Stimulated activated CD4-positive, alpha-beta T cell treated with anti-CD3 and anti-CD28 coated beads, Interleukin-15, amount 100 ng/mL, for 24 hours (primary cell): Measurements from ENCODE around the gene OR2T27.
"Not testable (repeated sequence)": the region's sequence is repeated elsewhere in the genome, so short reads cannot be mapped to it uniquely, and the experiment has no call there.

ENCODE experiments used
- DNase-seq: peaks from one replicate; pipeline ENCODE4 v3.0.0-alpha.2; 2020

Gene OR2T27, protein sequence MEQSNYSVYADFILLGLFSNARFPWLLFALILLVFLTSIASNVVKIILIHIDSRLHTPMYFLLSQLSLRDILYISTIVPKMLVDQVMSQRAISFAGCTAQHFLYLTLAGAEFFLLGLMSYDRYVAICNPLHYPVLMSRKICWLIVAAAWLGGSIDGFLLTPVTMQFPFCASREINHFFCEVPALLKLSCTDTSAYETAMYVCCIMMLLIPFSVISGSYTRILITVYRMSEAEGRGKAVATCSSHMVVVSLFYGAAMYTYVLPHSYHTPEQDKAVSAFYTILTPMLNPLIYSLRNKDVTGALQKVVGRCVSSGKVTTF

GRCh38 chr1:248655354-248655753 lies at the start of gene OR2T27:
TSS of gene OR2T27 (minus strand) at chr1:248655528. CDS start at chr1:248650884, 4,644 bp downstream.
- DNase-seq, result not testable (repeated sequence)

DNA sequence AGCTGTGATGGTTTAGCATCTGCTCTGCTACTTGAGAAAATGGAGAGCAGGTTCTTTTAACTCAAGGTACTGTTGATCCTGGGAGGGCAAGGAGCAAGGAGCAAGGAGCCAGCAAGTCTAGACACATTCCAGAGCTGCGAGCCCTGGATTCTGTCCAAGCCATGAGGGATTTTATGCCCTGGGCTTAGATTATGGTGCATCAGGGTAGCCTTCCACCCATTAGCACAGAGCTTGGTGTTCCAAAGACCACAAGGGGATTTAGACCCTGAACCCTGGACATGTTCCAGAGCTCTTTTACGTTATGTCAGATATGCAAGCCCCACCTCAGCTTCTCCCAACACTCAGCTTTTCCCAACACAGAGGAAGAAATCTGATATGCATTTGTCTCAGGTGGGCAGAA lies 49.3 kb upstream of the OR2T27 start:
- no peak for DNase-seq

- no peak for DNase-seq
These were observed 48.3 kb upstream of the OR2T27 start for GRCh38 chr1:248703674-248704073.

DNA sequence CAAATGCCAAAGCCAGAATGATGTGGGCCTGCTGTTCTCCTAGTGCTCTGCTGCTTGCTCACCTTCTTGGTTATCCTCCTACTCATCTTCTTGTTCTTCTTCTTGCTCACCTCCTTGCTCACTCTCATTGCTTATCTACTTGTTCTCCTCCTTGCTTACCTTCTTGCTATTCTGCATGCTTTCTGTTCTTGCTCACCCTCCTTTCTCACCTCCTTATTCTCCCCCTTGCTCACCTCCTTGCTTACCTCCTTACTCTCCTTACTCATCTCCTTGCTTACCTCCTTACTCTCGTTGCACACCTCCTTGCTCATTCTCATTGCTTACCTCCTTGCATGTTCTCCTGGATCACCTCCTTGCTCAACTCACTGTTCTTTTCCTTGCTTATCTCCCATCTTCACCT lies 47.4 kb upstream of the OR2T27 start, which contains the start of gene OR14I1:
OR14I1 (minus strand) TSS at position 53 of the 400 bp plus-strand sequence.
- DNase-seq, result no peak

- no peak for DNase-seq
These were observed 43.8 kb upstream of the OR2T27 start for GRCh38 chr1:248699099-248699498.

GRCh38 chr1:248697907-248698306 lies 42.6 kb upstream of the OR2T27 start:
- no peak for DNase-seq

- no peak for DNase-seq
These were observed 41.4 kb upstream of the OR2T27 start for GRCh38 chr1:248696774-248697173.

- DNase-seq, result no peak
These were observed 40.9 kb upstream of the OR2T27 start for GRCh38 chr1:248696261-248696660.

DNA sequence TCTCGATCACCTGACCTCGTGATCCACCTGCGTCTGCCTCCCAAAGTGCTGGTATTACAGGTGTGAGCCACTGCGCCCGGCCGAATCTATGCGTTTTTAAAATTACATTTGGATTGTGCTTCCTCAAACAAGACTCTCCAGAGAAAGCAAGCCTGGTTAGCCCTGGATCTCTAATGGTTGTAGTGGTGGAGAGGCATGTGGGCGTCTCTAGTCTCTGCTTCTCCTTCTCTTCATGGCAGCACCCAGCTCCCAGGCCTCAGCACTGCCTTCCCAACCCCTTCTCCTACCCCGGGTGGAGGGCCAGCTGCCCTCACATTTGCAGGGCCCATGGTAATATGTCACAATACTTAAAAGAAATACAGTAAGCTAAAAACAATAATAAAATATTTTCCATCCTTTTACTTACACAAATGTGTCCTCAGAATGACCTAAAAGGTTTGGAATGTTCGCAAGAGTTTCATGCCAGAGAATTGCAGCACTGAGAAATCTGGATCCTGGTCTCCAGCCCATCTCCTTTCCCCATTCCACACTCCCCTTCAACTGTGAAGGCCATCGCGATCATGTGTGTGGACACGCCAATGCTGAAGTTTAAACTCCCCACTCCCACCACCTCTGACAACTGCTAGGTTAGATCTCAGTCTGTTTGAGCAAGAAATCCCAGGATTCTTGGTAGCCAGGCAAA lies 40.3 kb upstream of the OR2T27 start:
- no peak for DNase-seq

- no peak for DNase-seq
These were observed 36.3 kb upstream of the OR2T27 start for GRCh38 chr1:248691567-248692155.

DNA sequence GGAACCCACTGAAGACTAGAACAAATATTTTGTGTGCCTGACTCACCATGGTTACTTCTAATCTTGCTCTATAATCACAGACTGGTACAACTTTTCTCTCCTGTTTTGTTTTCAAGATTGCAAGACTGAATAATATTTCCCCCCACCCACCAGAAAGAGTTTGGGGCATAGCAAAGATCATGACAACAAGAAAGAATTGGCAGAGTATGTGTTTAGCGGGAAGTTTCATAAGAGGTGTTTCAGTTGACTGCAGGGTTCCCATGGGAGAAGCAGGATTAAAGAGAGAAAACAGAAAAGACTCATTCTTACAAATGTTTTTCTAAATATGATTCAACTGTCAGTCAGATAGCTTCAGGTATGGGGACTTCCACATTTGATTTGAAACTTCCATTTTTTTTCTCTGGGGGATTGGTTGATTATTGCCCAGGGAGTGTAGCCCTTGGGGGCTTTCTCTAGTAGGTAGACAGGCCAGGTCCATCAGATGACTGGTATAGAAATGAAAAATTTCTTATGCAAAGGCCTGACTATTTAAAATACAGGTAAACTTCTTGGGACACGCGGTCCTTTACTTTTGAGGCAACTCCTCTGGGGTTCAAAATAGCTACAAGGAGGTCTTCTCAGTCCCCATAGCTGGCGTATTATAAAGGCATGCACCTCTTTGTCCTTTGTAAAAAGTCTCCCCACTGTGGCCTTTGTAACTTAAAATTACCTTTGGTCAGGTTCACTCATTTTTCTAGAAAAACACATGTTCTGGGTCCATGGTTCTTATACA lies 33.4 kb upstream of the OR2T27 start:
- no peak for DNase-seq

DNA sequence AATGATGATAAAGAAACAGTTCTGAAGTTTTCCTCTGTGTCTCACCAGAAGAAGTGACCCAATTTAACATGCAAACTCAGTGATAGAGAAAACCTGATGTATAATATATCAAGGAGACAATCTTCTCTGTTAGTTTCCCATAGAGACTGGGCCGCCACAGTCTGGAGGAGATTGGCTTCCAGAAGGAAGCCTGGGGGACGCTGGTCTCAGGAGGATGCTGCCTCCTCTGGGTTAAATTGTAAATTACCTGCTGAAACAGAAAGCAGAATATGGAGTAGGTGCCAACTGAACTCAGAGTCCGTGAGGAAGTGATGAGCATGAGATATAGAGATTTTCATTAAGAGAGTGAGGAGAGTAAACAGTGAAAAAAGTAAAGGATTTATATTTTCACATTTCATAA lies 31.5 kb upstream of the OR2T27 start:
- DNase-seq, result peak; percentile 17

- DNase-seq, result no peak
These were observed 26.3 kb upstream of the OR2T27 start for GRCh38 chr1:248681651-248682050.

DNA sequence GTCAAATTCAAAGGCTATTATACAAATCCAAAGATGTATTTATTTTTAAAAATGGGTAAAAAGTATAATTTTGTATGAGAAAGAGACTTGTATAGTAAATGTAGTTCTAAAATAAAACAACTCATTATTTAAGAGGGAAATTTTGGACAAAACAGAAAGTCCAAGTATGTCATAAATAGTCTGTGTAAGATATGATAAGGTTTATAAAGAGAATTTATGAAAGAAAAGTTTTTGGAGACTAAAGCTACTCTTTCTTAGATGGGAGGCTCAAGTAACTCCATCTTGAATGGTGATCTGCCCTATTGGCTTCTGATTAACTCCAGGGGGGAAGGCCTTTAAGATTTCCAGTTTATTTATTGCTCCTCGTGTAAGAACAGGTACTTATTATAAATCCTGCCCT lies 14.7 kb upstream of the OR2T27 start:
- DNase-seq, result no peak

DNA sequence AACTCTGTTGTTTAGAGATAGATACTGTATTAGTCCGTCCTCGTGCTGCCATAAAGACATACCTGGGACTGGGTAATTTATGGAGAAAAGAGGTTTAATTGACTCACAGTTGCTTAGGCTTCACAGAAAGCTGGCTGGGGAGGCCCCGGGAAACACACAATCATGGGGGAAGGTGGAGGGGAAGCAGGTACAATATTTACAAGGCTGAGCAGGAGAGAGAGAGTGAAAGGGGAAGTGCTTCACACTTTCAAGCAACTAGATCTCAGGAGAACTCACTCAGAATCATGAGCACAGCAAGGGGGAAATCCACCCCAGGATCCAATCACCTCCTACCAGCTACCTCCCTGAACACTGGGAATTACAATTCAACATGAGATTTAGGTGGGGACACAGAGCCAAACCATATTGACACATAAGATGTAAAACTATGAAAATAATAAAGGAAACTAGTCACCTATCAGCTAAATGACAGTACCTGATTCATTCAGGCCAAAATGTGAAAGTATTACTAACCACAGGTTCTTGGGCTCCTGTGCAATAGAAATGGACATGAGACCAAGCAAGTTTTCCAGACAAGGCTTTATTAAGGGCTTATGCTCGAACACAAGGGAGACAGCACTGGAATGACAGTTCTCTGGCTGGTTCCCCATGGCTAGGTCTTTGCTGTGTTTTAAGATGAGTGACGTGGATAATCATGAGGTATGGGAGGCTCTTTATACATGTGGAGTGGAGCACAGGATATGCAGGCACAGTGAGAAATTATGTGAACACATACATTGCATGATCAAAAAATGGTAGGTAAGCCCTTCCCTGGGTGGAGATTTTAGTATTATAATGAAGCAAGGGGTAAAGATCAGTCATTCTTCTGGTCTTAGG lies 8.4 kb upstream of the OR2T27 start:
- not testable (repeated sequence) for DNase-seq

DNA sequence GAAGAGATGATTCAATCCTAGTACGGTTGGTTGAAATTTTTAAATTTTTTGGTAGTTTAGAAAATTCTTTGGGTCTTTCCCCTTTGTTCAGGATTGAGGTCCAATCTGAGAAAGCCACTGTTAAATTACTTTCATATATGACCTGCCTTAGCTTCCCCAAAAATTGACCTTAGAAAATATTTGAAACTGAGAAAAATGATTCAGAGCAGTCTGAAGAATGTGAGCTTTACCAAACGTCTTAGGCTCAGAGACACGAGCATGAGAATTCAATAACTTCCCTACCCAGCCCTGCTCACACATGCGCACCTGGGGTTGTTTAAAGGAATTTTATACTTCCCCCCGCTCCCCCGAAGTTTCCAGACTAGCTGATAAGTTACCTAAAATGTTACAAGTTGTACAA lies 1.5 kb upstream of the OR2T27 start:
- not testable (repeated sequence) for DNase-seq

DNA sequence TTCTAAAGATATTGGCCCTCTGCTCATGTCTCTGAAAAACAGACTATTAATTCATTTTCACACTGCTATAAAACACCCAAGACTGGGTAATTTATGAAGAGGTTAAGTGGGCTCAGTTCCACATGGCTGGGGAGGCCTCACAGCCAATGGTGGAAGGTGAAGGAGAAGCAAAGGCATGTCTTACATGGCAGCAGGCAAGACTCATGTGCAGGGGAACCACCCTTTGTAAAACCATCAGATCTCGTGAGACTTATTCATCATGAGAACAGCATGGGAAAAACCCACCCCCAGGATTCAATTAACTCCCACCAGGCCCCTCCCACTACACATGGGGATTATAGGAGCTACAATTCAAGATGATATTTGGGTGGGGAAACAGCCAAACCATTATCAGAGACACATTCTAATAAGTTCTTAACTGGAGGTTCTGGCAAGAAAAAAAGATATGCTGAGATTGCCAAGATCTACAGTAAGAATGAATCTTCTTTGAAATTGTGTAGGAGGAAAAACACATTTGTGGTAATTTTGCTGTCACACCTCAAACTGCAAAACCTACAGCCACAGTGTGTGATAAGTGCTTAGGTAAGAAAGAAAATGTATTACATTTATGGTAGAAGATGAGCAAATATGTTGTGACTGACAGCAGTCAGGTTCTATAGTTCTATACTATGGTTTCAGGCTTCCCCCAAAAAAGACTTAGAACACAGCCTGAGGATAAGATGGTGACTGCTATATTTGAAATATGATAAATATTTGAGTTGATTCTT lies 6.4 kb downstream of the OR2T27 start:
- not testable (repeated sequence) for DNase-seq

DNA sequence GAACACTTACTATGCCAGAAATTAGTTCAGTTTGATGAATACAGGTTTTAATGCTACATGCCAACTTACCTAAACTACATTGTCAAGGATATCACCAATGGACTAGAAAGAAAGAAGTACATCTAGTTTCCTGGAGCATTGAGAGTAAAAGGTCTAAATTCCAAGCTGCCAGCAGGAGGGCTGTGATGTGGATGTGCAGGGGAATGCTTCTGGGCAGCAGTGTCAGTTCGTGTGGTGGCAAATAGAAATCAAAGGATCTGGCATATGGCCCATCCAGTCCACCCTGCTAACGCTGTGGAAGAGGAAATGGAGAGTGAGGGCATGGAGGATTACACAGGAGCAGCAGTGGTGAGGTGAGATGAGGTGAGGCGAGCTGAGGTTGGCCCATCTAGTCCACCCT lies 10.2 kb downstream of the OR2T27 start, which contains the start of gene OR2T35:
OR2T35 (minus strand) TSS at position 101 of the 400 bp plus-strand sequence. CDS start 6,020 bp downstream, outside the sequence.
- DNase-seq, result not testable (repeated sequence)

- not testable (repeated sequence) for DNase-seq
These were observed 12.2 kb downstream of the OR2T27 start for GRCh38 chr1:248642971-248643651.

DNA sequence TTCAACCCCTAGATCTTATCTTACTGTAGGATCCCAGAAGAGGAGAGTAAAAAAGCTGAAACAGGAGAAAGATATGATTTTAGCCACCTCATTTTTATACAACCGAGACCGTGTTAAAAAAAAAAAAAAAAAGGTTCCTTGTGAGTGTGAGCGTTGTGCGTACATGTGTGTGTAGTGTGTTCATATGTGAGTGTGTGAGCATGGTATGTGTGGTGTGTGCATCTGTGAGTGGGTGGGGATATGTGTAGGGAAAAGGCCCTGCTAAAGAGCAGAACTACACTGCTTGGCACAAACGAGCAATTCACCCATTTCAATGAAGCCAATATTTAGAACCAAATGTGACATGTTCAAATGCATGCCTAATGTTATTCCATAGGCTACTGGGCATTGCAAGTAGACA lies 13.7 kb downstream of the OR2T27 start:
- not testable (repeated sequence) for DNase-seq

DNA sequence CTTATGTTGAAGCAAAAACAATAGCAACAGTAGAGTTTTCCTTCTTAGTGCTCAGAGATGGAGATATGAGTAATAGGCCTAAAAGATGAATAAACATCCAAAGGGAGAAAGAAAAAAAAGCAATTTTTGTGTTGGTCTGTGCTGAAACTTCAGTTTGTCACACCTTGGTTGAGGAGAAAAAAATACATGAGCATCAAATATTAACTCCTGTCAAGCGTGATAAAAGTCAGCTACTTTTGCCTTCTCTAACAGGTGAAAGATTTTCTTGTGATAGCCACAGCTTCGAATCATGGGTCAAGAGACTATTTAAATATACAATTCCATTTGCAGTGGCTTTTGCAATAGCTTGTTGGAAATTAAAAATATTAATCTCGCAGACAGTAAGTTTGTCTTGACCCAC lies 14.4 kb downstream of the OR2T27 start:
- not testable (repeated sequence) for DNase-seq
